ENCODE measurements around the gene RALY.

The RALY gene

DNA sequence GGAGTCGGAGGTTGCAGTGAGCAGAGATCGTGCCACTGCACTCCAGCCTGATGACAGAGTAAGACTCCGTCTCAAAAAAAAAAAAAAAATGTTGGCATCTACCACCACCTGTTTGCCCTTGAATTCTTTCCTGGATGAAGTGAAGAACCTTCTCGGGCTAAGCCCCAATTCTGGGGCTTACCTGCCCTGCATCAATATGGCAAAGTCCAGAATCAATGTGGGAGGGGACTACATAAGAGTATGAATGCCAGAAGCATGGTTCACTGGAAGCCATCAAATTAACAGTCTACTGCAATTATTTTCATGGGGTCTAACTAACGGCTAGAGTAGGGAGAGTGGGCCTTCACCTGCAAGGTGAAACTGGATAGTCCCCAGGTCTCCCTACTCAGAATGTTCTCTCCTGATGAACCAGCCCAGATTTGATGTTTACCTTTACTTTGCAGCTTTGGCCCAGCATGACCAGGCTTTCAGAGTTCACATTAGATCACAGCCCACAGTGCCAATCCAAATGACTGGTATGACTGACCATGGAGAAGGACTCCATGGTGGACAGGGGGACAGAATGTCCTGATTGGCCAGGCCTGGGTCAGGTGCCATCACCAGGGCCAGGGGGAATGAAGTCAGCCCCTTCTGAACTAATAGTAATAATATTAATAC is 7.0 kb upstream of the RALY start:
- DNase-seq (ENCODE audit: low read depth, low spot score) = no peak

GRCh38 chr20:33990075-33990474 is 3.6 kb upstream of the RALY start:
- no peak for DNase-seq (ENCODE audit: low read depth, low spot score)

DNA sequence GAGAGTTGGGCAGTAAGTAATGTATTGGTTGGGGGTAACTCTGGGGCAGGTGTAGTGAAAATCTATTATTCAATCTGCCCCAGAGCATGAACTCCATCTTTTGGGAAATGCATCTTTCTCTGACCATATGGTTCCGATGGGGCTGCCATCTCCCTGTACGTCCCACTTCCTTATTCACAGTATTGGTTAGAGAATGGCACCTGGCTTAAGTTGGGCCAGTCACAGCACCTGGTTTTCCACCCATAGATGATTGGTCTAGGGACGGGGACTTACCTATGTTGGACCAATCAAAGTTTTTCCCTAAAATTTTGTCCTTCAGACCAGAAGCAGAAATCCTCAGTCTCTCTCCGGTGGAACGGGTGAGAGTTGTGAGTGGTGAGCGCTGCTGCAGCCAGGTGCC is 2.2 kb upstream of the RALY start:
- DNase-seq (ENCODE audit: low read depth, low spot score) = no peak

DNA sequence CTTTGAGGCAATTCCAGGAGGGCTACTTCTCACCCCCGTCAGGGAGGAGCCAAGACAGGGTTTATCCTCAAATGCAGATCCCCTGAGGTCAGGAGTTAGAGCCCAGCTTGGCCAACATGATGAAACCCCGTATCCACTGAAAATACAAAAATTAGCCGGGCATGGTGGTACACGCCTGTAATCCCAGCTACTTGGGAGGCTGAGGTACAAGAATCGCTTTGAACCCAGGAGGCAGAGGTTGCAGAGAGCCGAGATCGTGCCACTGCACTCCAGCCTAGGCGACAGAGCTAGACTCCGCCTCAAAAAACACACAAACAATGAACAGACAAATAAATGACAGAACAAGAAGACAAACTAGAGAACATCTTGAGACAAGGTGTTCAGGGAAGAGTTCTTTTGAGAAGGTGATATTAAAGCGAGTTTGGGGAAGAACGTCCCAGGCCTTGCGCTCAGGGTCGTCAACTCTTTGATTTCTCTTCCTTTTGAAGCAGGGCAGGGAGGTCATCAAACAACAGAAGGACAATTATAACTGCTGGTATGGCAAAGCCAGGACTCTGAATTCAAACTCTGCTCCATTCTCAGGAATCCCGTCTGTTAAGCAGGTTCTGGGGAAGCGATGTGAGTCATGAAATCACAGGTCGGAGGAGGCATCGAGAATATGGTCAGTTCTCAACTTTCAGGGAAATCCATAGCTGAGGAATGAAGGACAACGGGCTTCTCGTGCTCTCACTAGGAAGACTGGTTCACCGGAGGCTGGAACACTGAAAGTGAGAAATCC is 1.4 kb upstream of the RALY start:
- DNase-seq (ENCODE audit: low read depth, low spot score) = no peak

DNA sequence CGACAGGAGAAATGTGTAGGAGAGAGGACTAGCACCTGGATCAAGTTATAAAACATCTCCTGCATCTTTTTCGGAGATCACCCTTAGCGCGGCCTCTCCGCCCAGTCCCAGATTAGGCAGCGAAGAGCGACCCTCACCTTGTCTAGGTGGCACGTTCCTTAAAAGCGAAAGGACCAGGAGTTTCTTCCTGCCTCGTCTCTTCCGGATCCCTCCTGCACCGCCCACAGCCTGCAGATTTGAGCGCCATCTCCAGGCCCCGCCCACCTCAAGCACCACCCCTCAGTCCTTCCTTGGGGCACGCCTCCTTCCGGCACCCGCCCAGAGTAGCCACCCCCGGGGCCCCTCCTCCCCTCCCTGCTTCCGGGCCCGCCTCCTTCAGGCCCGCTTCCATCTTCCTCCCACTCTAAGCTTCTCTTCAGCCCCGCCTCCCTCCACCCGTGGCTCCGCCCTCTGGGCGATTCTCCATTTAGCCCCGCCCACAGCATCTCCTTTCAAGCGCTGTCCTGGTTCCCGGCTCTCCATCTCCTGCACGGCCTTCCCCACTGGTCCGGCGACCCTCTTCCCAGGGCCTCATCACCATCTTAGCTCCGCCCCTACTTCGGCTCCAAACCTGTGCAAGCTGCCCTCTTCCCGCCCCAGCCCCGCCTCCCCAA is 662 bp upstream of the RALY start:
- DNase-seq (ENCODE audit: low read depth, low spot score) = peak; percentile 97

DNA sequence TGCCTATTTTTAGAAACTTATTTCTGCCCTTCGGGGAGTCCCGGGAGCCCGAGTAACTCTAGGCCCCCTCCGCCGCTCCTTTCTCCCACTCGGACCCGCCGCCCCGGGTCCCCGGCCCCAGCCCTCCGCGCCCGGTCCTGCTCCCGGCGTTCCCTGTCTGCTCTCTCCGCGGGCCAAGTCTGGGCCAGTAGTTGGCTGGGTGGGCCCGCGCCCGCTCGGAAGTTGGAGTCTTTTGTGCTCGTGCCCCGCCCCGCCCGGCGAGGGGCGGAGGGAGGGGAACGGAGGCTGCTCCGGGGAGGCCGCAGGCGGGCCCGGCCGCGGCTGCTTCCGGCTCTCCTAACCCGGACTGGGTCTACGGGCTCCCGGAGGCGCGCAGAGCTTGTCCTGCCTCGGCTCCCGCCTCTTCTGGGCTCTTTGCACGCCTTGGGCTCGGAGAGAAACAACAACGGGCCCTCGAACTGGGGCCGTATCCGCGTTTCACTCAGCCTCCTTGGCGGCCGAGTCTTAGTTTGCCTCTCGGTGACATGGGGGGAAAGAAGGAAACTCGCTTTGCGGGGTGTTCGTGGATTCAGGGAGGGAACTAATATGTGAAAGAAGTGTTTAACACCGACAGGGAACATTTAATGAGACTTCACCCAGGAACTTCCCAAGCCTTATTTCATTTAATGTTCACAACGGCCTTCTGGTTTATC is 657 bp downstream of the RALY start:
- peak; percentile 32 for DNase-seq (ENCODE audit: low read depth, low spot score)

DNA sequence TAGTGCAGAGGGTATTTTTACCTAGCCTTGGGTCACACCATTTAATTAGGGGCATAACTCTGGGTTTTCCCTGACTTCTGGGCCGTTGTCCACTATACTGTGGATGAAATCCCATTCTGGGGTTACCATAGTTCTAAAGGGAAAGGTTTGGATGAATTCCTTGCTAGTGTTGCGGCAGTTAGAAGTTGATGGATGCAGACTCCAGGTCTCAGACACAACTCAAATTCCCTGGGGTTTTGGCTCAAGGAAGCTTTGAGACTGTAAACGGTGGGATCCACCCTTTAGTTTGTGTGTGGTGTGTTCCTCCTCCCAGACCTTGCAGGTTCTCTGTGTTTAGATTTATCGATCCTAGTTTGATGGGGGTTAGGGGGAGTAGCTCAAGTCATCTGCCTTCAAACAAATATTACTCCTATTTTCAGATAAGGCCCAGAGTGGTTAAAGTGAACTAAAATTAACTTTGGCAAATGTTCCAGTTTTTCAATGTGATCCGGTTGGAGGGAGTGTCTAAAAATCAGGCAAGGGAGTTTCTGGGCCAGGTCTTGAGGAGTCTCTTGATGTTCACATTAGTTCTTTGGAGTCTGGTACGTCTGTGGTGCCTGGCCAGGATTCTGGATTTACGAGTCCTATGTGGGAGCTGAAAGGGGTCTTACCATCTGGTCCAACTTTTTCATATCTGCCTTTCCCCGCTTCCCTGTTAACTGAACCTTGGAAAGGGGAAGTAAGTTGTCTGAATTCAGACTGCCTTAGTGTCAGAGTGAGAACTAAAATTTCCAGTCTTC is 1.5 kb downstream of the RALY start:
- no peak for DNase-seq (ENCODE audit: low read depth, low spot score)

DNA sequence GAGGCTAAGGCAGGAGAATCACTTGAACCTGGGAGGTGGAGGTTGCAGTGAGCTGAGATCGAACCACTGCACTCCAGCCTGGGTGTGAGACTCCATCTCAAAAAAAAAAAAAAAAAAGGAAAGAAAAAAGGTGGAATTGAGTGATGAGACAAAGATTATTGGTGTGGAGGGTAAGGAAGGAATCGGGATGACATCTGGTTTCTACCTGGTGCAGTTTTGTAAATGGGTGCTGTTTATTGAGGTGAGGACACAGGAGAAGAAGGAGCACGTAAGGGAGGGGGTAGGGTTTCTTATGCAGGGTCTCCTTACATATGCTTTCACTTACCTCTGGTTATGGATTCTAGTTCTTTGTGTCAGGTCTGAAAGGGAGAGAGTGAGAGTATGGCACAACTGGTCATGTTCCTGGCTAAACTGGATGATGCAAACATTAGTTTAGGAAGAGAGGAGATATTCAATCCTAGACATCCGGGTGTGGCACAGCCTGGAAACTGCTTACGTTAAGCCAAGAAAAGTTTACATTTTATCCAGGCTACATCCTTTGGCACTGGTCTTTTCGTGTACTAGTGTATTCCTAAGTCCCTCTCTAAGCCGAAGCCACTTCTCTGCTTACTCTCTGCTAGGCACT is 5.4 kb downstream of the RALY start:
- DNase-seq (ENCODE audit: low read depth, low spot score) = no peak

DNA sequence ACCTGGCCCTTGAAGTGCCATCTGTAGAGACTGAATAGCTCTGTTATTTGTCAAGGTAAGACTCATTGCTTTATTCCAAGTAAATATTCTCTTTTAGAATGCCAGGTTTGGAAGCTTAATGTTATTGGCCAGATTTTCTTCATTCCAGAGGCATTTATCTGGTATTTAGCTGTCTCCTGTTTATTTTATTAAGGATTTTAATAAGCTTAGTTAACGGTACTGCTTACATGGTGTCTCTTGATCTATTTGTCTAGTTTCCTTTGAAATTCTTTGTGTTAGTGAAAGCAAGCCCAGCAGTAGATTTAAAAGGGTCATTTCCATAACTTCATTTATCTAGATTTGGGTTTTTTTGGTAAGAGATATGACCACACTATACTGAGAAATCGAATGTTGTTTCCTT is 7.7 kb downstream of the RALY start:
- DNase-seq (ENCODE audit: low read depth, low spot score) = no peak

DNA sequence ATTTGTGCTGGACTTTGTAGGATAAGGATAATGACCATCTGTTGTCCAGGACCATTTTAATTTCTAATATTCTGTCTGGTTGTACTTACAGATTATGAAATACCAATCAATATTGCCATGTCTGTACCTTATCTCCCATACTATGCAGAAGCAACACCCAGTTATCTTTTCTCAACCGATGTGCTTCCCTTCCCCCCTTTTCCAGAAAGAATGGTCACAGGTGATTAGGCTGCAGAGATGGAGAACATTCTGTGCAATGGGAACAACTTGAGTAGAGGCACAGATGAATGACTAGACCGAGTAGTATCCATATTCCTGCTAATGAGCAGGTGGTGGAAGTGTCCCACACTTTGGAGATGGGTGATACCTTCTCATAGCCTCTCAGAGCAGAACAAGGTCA is 10.5 kb downstream of the RALY start:
- DNase-seq (ENCODE audit: low read depth, low spot score) = no peak

GRCh38 chr20:34004790-34005457 is 11.2 kb downstream of the RALY start:
- no peak for DNase-seq (ENCODE audit: low read depth, low spot score)

- DNase-seq (ENCODE audit: low read depth, low spot score) = no peak
These were observed 12.9 kb downstream of the RALY start for GRCh38 chr20:34006619-34007018.

DNA sequence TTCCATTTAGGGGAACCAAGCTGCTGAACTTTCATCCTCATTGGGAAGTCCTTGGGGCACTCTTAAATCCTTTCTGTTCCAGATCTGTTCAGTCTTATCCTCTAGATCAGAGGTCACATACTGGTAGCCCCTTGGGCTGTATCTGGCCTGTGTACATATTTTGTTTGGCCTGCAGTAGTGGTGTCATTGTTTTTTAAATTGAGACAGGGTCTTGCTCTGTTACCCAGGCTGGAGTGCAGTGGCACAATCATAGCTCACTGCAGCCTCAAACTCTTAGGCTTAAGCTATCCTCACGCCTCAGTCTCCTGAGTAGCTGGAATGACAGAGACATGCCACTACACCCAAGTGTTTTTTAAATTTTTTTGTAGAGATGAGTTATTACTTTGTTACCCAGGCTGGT is 14.8 kb downstream of the RALY start:
- DNase-seq (ENCODE audit: low read depth, low spot score) = no peak

GRCh38 chr20:34010405-34010931 is 16.8 kb downstream of the RALY start:
- DNase-seq (ENCODE audit: low read depth, low spot score) = no peak

DNA sequence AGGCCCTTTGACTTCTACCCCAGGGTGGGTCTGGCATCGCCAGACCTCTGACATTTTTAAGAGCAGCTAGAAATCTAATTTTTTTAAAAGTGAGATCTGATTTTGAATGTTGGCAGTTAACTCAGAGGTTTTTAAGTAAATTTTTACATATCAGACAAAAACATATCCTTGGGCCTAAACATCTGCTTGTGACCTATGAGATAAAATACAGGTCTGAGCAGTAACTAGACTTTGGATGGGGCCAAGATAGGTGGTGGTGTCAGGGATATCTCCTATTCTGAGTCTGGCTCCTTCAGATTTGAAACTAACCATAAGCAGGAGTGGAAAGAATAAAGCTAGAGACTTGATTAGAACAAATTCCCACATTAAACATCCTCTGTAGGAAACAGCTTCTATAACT is 17.6 kb downstream of the RALY start:
- no peak for DNase-seq (ENCODE audit: low read depth, low spot score)

- DNase-seq (ENCODE audit: low read depth, low spot score) = no peak
These were observed 18.6 kb downstream of the RALY start for GRCh38 chr20:34012330-34012729.

- DNase-seq (ENCODE audit: low read depth, low spot score) = no peak
These were observed 19.0 kb downstream of the RALY start for GRCh38 chr20:34012735-34013134.

GRCh38 chr20:34013554-34013953 is 19.8 kb downstream of the RALY start:
- no peak for DNase-seq (ENCODE audit: low read depth, low spot score)

GRCh38 chr20:34014878-34015277 is 21.2 kb downstream of the RALY start:
- no peak for DNase-seq (ENCODE audit: low read depth, low spot score)
